Smooth muscle cell (in vitro differentiated cells): ENCODE results near the gene FBRSL1. TPM values are rescaled to one million over a fixed set of nuclear protein-coding genes. Genes with fewer than 3 reads are reported as not detected.

Source experiments
- DNase-seq: peaks from one replicate; lab custom pipeline; 2025; ENCODE audit not compliant: unreplicated experiment; lab: John Stamatoyannopoulos, UW
- H2AFZ ChIP-seq: fragments of 200-600 bp; sonication (generic); 2 replicates; pipeline ENCODE4 v1.6.0; 2016; ENCODE audit warnings: antibody characterized with exemption, low read depth, mild to moderate bottlenecking
- H3F3A ChIP-seq: fragments of 200-600 bp; sonication (generic); 2 replicates; pipeline ENCODE4 v1.6.0; 2017; ENCODE audit warnings: antibody characterized with exemption, low read depth
- H3K27ac ChIP-seq: fragments of 200-600 bp; sonication (generic); 2 replicates; pipeline ENCODE4 v1.5.1; 2016; ENCODE audit warnings: low read depth, mild to moderate bottlenecking
- H3K27me3 ChIP-seq: fragments of 200-600 bp; sonication (generic); 2 replicates; pipeline ENCODE4 v1.6.1; 2016; ENCODE audit warnings: low read depth, mild to moderate bottlenecking
- H3K36me3 ChIP-seq: fragments of 200-600 bp; sonication (generic); 2 replicates; pipeline ENCODE4 v1.5.1; 2016; ENCODE audit warnings: low read depth
- H3K4me1 ChIP-seq: fragments of 200-600 bp; sonication (generic); 2 replicates; pipeline ENCODE4 v1.5.1; 2016; ENCODE audit warnings: low read depth
- H3K4me2 ChIP-seq: fragments of 200-600 bp; sonication (generic); 2 replicates; pipeline ENCODE4 v1.6.0; 2016; ENCODE audit warnings: mild to moderate bottlenecking
- H3K4me3 ChIP-seq: fragments of 200-600 bp; sonication (generic); 2 replicates; pipeline ENCODE4 v1.5.1; 2016; ENCODE audit warnings: mild to moderate bottlenecking
- H3K79me2 ChIP-seq: fragments of 200-600 bp; sonication (generic); 2 replicates; pipeline ENCODE4 v1.6.0; 2016; ENCODE audit warnings: low read depth, mild to moderate bottlenecking
- H3K9ac ChIP-seq: fragments of 200-600 bp; sonication (generic); 2 replicates; pipeline ENCODE4 v1.6.0; 2016; ENCODE audit warnings: low read depth
- H3K9me3 ChIP-seq: fragments of 200-600 bp; sonication (generic); replicated peaks from 2 replicates; pipeline ENCODE4 v1.5.1; 2016; ENCODE audit warnings: low read depth
- H4K20me1 ChIP-seq: fragments of 200-600 bp; sonication (generic); 2 replicates; pipeline ENCODE4 v1.6.0; 2016; ENCODE audit warnings: low read depth
- WGBS: methylation state at CpG from one replicate; pipeline ENCODE4 v1.1.7; 2016; ENCODE audit warnings: low lambda C conversion rate; 5-methylcytosine and 5-hydroxymethylcytosine counted together
- polyA plus RNA-seq: library from polyadenylated mRNA; unstranded; fragments of >200 nt; fragmentation: Nextera tagmentation; extraction: Ambion mirVana; gene quantifications from 2 replicates; pipeline ENCODE4 v1.2.1, GENCODE V29; 2016
- total RNA-seq: library from RNA; depleted of rRNA; stranded (reverse); fragments of >200 nt; gene quantifications from 2 replicates; pipeline ENCODE4 v1.2.3, GENCODE V29; 2014
- TF ChIP-seq, protein P1 (sequence below): fragments of 200-600 bp; sonication (generic); IDR thresholded peaks from 2 replicates; pipeline ENCODE4 v1.5.1; 2017; ENCODE audit warnings: borderline replicate concordance, mild to moderate bottlenecking, antibody characterized with exemption; ENCODE audit not compliant: insufficient read depth, poor library complexity, severe bottlenecking

FBRSL1 gene
- total and polyA plus RNA-seq, 2 experiments from 2014 or later: 7.9 to 17.6 TPM

DNA sequence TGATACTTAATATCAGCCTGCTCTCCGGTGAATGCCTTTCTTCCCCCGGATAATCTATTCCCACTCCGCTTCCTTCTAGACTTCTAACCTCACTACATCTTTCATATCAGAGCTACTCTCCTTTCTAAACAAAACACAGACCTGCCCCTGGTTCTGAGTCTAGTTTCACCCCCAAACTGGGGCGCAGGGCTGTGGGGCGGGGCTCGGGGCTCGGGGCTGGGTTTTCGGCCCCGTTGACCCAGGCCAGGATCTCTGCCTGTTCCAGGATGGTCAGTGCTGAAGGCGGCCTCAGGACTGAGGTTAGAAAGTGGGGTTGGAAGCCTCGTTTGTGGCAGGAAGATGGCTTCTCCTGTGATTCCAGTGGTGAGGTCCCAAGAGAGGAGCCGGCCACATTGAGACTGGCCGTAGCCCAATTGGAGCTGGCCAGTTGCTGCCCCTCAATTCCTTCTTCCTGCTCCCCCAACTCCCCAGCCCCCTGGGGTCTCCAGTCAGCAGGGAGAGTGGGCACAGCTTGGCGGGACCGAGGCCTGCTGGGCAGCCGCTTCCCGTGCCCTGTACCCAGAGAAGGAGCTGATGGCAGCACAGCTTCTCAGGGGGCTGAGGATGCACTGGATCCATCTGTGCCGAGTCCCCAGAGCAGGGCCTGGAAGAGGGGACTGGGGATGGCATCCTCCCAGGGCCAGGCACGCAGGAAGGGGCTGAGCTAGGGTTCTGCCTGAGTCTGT lies 67.5 kb downstream of the FBRSL1 start:
- Histone ChIP-seq H3K4me3 (no peak overlapping the region), H3F3A (no peaks in the 10 kb centered on the region), H3K36me3 (no peaks in the 10 kb centered on the region), H2AFZ (no peak overlapping the region), H3K79me2 (no peaks in the 10 kb centered on the region), H3K27ac (no peak overlapping the region), H4K20me1 (peaks cover 60% of the 10 kb centered on the region), H3K27me3 (peaks cover 15% of the 10 kb centered on the region), H3K4me1 (peaks cover 4% of the 10 kb centered on the region), H3K4me2 (no peak overlapping the region), H3K9me3 (no peaks in the 10 kb centered on the region), H3K9ac (no peak overlapping the region)
- no peak for DNase-seq
- TF ChIP-seq, protein P1, sequence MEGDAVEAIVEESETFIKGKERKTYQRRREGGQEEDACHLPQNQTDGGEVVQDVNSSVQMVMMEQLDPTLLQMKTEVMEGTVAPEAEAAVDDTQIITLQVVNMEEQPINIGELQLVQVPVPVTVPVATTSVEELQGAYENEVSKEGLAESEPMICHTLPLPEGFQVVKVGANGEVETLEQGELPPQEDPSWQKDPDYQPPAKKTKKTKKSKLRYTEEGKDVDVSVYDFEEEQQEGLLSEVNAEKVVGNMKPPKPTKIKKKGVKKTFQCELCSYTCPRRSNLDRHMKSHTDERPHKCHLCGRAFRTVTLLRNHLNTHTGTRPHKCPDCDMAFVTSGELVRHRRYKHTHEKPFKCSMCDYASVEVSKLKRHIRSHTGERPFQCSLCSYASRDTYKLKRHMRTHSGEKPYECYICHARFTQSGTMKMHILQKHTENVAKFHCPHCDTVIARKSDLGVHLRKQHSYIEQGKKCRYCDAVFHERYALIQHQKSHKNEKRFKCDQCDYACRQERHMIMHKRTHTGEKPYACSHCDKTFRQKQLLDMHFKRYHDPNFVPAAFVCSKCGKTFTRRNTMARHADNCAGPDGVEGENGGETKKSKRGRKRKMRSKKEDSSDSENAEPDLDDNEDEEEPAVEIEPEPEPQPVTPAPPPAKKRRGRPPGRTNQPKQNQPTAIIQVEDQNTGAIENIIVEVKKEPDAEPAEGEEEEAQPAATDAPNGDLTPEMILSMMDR: no peak
- 93% methylated on average over 19 of the region's 19 CpGs for WGBS

DNA sequence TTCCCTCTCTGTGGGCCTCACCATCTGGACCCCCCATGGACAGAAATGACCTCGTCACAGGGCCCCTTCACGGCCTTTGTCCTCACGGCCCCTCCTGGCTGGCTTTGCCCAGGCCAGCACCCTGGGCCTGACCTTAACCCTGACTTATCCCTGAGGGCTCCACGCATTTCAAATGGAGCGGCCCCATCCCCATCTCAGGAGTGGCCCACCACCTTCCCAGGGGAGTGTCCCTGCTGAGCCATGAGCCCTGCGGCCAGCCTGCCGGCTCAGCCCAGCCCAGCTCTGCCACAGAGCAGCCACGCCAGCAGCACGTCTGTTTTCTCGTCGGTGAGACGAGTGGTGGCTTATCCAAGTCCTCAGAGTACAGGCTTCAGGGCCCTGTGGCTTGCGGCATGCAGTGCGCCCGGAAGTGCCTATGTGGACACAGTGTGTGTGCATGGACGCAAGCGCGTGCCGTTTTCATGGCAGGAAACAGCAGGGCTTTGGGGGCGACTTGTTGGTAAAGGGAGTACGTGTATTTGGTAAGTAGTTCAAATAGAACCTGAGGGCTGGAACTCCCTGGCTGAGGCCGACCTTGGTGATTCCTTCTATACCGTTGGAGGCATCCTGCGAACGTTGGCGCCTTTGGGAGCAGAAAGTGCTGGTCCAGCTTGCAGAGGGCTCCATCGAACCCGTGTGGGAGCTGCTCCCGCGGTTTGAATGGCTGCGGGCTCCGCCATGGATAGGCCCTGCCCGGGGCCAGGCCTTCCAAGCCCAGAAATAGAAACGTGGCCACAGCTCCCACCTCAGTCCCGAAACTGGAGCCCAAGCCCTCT lies 68.3 kb downstream of the FBRSL1 start:
- Histone ChIP-seq H3K4me1 (peaks cover 4% of the 10 kb centered on the region), H3K9ac (no peak overlapping the region), H3K4me3 (no peak overlapping the region), H3K27ac (no peak overlapping the region), H3K27me3 (peaks cover 15% of the 10 kb centered on the region), H2AFZ (no peak overlapping the region), H3K79me2 (no peaks in the 10 kb centered on the region), H3K4me2 (no peak overlapping the region), H4K20me1 (peaks cover 64% of the 10 kb centered on the region), H3K36me3 (no peaks in the 10 kb centered on the region), H3K9me3 (no peaks in the 10 kb centered on the region), H3F3A (no peaks in the 10 kb centered on the region)
- DNase-seq: no peak
- WGBS: 89% methylated on average over 35 of the region's 35 CpGs
- TF ChIP-seq, protein P1: no peak

DNA sequence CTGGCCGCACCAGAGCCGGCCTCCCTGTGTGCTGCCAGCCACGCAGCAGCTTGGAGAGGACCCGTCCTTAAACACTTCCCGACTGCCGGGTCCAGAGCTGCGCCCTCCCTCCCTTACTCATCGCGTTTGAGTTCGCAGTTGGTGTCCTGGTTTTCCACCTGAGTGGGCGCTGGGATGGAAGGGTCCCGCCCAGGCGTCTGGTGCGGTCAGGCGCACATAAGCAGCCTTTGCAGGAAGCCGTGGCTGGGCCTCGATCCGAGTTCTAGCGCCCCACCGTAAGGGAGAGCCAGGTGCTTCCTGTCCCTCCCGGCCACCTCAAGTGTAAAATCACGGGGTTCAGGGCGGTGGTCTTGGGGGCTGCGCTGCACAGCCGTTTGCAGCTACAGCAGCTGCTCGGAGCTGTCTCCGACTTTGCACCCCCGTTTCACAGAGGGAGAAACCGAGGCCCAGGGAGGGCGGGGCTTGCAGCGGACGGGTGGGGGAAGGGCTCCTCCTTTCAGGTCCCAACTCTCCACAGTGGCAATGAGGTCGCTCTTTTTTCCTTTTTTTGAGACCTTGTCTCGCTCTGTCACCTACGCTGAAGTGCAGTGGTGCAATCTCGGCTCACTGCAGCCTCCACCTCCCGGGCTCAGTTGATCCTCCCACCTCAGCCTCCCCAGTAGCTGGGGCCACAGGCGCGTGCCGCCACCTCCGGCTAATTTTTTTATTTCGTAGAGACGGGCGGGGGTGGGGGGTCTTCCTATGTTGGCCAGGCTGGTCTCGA lies 69.1 kb downstream of the FBRSL1 start:
- Histone ChIP-seq H3K9ac (no peak overlapping the region), H3F3A (no peaks in the 10 kb centered on the region), H2AFZ (no peak overlapping the region), H3K36me3 (no peaks in the 10 kb centered on the region), H3K4me1 (peaks cover 4% of the 10 kb centered on the region), H4K20me1 (peaks cover 70% of the 10 kb centered on the region), H3K79me2 (no peaks in the 10 kb centered on the region), H3K27ac (no peak overlapping the region), H3K4me3 (peak overlapping the region; percentile 54), H3K27me3 (peaks cover 15% of the 10 kb centered on the region), H3K4me2 (peak overlapping the region; percentile 83), H3K9me3 (no peaks in the 10 kb centered on the region)
- TF ChIP-seq, protein P1: no peak
- no peak for DNase-seq
- 82% methylated on average over 45 of the region's 45 CpGs for WGBS
